Ascending aorta (tissue), 2 donors: ENCODE results near the gene VDAC1. TPM values are rescaled to one million over a fixed set of nuclear protein-coding genes. Genes with fewer than 3 reads are reported as not detected.

Source experiments
- DNase-seq, 2 donors: peaks; one replicate each; pipeline ENCODE4 v3.0.0-alpha.2; 2019; ENCODE audit warnings: low spot score in 2 of 2
- H3K27ac ChIP-seq, 2 donors: fragments of 200-600 bp; sonication (generic); one replicate each; pipeline ENCODE4 v1.5.1; 2016 to 2017; ENCODE audit warnings: mild to moderate bottlenecking in 1 of 2
- H3K27me3 ChIP-seq: fragments of 200-600 bp; sonication (generic); one replicate; pipeline ENCODE4 v1.5.1; 2017
- H3K36me3 ChIP-seq, 2 donors: fragments of 200-600 bp; sonication (generic); one replicate each; pipeline ENCODE4 v1.5.1; 2016
- H3K4me1 ChIP-seq, 2 donors: fragments of 200-600 bp; sonication (generic); one replicate each; pipeline ENCODE4 v1.5.1; 2016 to 2017; ENCODE audit warnings: mild to moderate bottlenecking in 1 of 2
- H3K4me3 ChIP-seq, 2 donors: fragments of 200-600 bp; sonication (generic); one replicate each; pipeline ENCODE4 v1.5.1; 2016 to 2017; ENCODE audit warnings: mild to moderate bottlenecking in 1 of 2
- H3K9me3 ChIP-seq, 2 donors: fragments of 200-600 bp; sonication (generic); one replicate each; pipeline ENCODE4 v1.5.1; 2016
- intact Hi-C: fragments of 100-400 bp; cut with DNase I; formaldehyde crosslinking; loops from one replicate; pipeline ENCODE4 v1.15.1; 2023
- total RNA-seq: library from RNA; depleted of rRNA; stranded (reverse); fragments of >200 nt; gene quantifications from one replicate; pipeline ENCODE4 v1.1.0, GENCODE V29; 2016
- TF ChIP-seq, protein P1 (sequence below), 3 experiments: fragments of 200-600 bp in 2 of 3; fragments of 450-650 bp in 1 of 3; sonication (generic) in 2 of 3; IDR thresholded peaks; one replicate each; pipeline ENCODE4 v1.5.1; 2016 to 2019; ENCODE audit warnings: antibody characterized with exemption in 3 of 3, mild to moderate bottlenecking in 1 of 3, moderate library complexity in 1 of 3

VDAC1 gene
- total RNA-seq, 1 donor from 2014 or later: 50.2 TPM

DNA sequence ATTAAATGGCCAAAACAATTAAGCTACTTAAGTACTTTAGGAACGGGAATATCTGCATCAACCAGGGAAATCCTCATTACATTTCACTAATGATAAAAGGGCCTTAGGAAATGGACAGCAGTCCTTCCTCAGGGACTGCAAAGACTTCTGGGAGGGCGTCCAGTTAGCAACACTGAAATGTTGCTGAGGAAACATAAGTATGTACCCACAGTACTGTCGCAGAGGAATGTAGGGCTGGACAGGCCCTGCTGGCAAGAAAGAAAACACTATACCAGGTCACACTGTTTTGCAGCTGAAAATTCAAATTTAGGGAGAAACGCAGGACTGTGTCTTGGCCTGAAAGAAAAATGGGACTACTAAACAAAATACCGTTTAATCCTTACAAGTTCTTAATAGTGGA lies 37.7 kb downstream of the VDAC1 start:
- TF ChIP-seq, protein P1, sequence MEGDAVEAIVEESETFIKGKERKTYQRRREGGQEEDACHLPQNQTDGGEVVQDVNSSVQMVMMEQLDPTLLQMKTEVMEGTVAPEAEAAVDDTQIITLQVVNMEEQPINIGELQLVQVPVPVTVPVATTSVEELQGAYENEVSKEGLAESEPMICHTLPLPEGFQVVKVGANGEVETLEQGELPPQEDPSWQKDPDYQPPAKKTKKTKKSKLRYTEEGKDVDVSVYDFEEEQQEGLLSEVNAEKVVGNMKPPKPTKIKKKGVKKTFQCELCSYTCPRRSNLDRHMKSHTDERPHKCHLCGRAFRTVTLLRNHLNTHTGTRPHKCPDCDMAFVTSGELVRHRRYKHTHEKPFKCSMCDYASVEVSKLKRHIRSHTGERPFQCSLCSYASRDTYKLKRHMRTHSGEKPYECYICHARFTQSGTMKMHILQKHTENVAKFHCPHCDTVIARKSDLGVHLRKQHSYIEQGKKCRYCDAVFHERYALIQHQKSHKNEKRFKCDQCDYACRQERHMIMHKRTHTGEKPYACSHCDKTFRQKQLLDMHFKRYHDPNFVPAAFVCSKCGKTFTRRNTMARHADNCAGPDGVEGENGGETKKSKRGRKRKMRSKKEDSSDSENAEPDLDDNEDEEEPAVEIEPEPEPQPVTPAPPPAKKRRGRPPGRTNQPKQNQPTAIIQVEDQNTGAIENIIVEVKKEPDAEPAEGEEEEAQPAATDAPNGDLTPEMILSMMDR (IDR thresholded peaks at IDR 0.05): no peak
- peak overlapping the region; percentile 93 for H3K27ac ChIP-seq
- peak overlapping the region in 1 of 2 donors; percentile 77 for H3K4me3 ChIP-seq
- intact Hi-C loops: no loop called here
- no peaks in the 10 kb centered on the region for H3K36me3 ChIP-seq
- no peaks in the 10 kb centered on the region for H3K27me3 ChIP-seq
- no peaks in the 10 kb centered on the region for H3K9me3 ChIP-seq
- peaks cover 0 to 10% of the 10 kb centered on the region in 2 donors for H3K4me1 ChIP-seq
- no peak for DNase-seq

DNA sequence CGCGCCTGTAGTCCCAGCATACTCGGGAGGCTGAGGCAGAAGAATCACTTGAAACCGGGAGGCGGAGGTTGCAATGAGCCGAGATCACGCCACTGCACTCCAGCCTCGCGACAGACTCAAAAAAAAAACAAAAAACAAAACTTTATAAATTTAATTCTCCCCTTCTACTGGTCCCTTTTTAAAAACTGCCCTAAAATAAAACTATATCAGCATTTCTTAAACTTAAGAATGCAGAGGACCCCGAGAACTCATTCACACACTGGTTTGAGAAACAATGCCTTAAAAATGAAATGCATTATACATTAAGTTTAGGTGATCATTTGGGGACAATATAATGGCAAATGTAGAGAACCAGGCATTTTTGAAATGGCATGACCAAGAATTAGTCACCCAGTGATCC lies 38.7 kb downstream of the VDAC1 start:
- Histone ChIP-seq H3K9me3 (no peaks in the 10 kb centered on the region), H3K4me1 (peaks cover 0 to 13% of the 10 kb centered on the region in 2 donors), H3K4me3 (no peak overlapping the region), H3K27me3 (no peaks in the 10 kb centered on the region), H3K27ac (peak overlapping the region in 1 of 2 donors; percentile 4), H3K36me3 (no peaks in the 10 kb centered on the region)
- DNase-seq: no peak
- TF ChIP-seq, protein P1 (IDR thresholded peaks at IDR 0.05): no peak
- intact Hi-C loops: no loop called here

DNA sequence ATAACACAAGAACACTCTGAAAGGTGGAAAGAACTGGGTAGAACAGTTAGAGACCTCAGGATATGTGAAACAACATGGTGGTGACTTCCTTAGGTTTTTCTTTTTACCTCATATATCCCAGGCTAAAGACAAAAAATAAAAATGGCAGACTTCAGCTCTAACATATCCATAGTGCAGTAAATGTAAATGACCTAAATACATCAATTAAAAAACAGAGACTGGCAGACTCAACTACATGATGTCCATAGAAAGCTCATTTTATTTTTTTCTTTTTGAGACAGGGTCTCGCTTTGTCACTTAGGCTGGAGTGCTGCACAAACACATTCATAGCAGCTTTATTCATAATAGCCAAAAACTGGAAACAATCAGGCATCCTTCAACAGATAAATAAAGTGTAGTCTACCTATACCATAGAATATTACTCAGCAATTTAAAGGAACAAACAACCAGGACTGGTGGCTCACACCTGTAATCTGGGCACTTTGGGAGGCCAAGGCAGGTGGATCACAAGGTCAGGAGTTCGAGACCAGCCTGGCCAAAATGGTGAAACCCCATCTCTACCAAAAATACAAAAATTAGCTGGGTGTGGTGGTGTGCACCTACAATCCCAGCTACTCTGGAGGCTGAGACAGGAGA lies 41.2 kb downstream of the VDAC1 start:
- Histone ChIP-seq H3K4me1 (peaks cover 0 to 13% of the 10 kb centered on the region in 2 donors), H3K27me3 (no peaks in the 10 kb centered on the region), H3K36me3 (peaks cover 7 to 10% of the 10 kb centered on the region in 2 donors), H3K4me3 (no peak overlapping the region), H3K9me3 (no peaks in the 10 kb centered on the region), H3K27ac (peak overlapping the region; percentile 45 to 72)
- intact Hi-C loops: no loop called here
- TF ChIP-seq, protein P1 (IDR thresholded peaks at IDR 0.05): no peak
- DNase-seq: no peak

DNA sequence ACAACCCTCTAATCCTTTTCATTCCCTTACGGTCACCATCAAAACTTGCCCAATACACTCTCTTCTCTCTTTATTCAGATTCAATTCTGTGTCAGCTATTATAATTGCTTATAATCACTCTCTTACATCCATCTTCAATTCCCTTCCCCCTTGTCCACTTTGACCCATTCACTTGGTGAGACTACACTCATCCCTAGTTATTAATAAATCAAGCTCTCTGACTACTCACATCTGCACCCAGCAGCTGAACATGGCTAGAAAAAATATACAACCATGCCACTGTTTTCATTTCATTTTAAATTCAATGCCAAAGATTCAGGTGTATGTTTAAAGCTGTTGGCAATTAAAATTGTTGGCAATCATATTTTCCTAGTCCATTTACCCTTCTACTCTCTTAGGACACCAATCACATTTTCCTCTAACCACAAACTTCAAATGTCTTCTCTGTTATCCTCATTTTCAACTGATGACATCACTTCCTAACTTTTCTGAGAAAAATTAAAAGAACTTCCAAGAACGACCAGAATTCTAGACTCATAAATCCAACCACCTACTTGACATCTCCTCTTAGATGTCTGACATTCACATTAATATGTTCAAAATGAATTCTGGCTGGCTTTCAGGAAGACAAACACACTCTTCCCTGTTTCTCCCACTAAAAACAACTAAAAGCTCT lies 41.8 kb downstream of the VDAC1 start:
- intact Hi-C loops: no loop called here
- H3K36me3 ChIP-seq: peaks cover 13 to 15% of the 10 kb centered on the region in 2 donors
- no peaks in the 10 kb centered on the region for H3K27me3 ChIP-seq
- no peak overlapping the region for H3K4me3 ChIP-seq
- H3K4me1 ChIP-seq: peaks cover 0 to 13% of the 10 kb centered on the region in 2 donors
- TF ChIP-seq, protein P1 (IDR thresholded peaks at IDR 0.05): no peak
- H3K27ac ChIP-seq: peak overlapping the region; percentile 45 to 72
- no peaks in the 10 kb centered on the region for H3K9me3 ChIP-seq
- DNase-seq: no peak

DNA sequence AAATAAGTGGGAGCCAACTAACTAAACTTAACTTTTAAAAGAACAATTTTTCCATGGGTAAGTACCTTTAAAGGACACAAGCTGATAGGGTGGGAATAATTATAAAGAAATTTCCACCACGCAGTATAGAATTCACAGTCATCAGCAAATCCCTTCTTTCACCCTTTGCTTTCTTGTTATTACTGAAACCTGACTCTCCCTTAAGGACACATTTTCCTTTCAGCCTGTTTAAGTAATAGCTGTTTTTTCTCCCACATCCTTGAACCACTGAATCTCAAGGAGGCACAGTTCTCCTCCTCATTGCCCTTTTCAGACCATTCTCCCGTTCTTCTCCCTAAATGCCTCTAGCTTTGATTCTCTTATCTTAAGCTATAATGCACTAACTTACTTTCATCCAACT lies 42.6 kb downstream of the VDAC1 start:
- Histone ChIP-seq H3K27ac (peak overlapping the region; percentile 45 to 72), H3K9me3 (no peaks in the 10 kb centered on the region), H3K4me1 (peaks cover 0 to 13% of the 10 kb centered on the region in 2 donors), H3K36me3 (peaks cover 18 to 22% of the 10 kb centered on the region in 2 donors), H3K4me3 (no peak overlapping the region), H3K27me3 (no peaks in the 10 kb centered on the region)
- intact Hi-C loops: no loop called here
- DNase-seq: no peak
- TF ChIP-seq, protein P1 (IDR thresholded peaks at IDR 0.05): no peak
